Subcutaneous adipose tissue (tissue), 4 donors: ENCODE measurements around the gene PHOX2B. TPM values are rescaled to one million over a fixed set of nuclear protein-coding genes. Genes with fewer than 3 reads are reported as not detected.

Experiments used
- CTCF ChIP-seq: fragments of 450-650 bp; IDR thresholded peaks from one replicate; pipeline ENCODE4 v1.5.1; 2016; ENCODE audit warnings: low read depth, mild to moderate bottlenecking, control low read depth, antibody characterized with exemption, moderate library complexity
- small RNA-seq: library from RNA; depleted of rRNA; stranded (forward); fragments of <200 nt; gene quantifications from one replicate; pipeline ENCODE3, GENCODE V24; 2016
- total RNA-seq, 4 donors: library from RNA; depleted of rRNA; stranded (reverse); fragments of >200 nt; gene quantifications; one replicate each; pipeline ENCODE4 v1.1.0, GENCODE V29; 2016

Gene PHOX2B
- total RNA-seq, 4 donors from 2014 or later: not detected

GRCh38 chr4:41703785-41704184, 44.7 kb downstream of the PHOX2B start:
- TF ChIP-seq CTCF: no peak

DNA sequence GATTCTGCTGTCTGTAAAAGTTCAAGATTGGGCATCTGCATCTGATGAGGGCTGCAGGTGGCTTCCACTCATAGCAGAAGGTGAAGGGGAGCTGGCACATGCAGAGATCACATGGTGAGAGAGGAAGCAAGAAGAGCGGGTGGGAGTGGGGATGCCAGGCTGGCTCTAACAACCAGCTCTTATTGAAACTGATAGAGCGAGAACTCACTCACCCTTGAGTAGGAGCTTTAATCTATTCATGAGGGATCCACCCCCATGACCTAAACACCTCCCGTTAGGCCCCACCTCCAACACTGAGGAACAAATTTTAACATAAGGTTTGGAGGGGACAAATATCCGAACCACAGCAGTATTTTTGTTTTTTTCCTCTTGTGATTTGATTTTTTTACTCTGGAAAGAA, 45.8 kb downstream of the PHOX2B start:
- no peak for TF ChIP-seq CTCF

DNA sequence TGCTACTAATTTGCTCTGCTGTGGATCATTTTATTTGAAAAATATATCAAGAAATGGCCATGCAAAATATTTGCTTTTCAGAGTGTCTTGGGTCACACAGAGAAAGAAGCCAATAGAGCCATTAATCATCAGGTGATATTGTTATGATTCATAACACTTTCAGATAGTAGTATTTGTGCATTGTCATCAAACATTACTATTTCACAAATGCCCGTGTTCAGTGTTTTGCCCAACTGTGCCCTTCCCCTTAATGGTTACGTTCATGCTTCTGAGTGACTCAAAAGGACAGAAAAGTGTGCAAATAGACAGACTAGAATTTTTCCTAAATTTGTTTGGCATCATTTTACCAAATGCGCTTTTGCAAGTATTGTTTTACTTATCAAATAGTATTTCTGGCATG, 46.5 kb downstream of the PHOX2B start:
- TF ChIP-seq CTCF: no peak

- TF ChIP-seq CTCF: no peak
Observed at GRCh38 chr4:41696763-41697162, 51.8 kb downstream of the PHOX2B start.

DNA sequence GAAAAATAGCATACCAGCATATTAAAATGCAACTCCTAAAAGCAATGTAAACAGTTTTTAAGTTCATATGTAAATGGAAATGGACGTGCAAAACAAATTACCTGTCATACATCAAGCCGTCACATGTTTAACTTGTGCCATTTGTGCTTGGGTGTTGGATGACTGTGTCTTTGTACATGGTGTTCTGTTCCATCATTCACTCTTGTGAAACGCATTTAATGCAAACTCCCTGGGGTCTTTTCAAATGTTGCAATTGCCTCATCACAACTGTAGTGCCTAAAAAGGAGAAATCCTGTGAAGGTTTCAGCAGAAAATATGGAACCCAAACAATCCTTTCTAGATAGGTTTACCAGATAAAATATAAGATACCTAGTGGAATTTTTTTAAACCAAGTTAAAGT, 52.4 kb downstream of the PHOX2B start:
- TF ChIP-seq CTCF: no peak

Small RNAs within 50 kb of the gene (small RNA-seq; reads per million reads assigned to genes)
- not detected for gene RNU1-49P

Other genes starting within 250 kb of the PHOX2B start
- gene LIMCH1, start 210.6 kb downstream of the PHOX2B start, total RNA-seq: 10 to 100 TPM; 25.8 to 47.8 (median 34.6) TPM
- gene TMEM33, start 186.7 kb upstream of the PHOX2B start, total RNA-seq: 10 to 100 TPM; 29.0 to 51.5 (median 39.3) TPM
- gene DCAF4L1, start 233.0 kb upstream of the PHOX2B start, total RNA-seq: under 1 TPM; 0.22 to 0.85 (median 0.62) TPM
- 10 to 100 TPM; 34.3 to 44.5 (median 37.4) TPM for gene SLC30A9, start 241.8 kb upstream of the PHOX2B start, total RNA-seq